Measurements from ENCODE around the gene SIRPG. TPM values are rescaled to one million over a fixed set of nuclear protein-coding genes. Genes with fewer than 3 reads are reported as not detected.

Gene SIRPG
- total and polyA plus RNA-seq, 10 of the 15 experiments (the other 5 are each of a cell fraction or from before 2014, with no cell fraction given): 1.1 to 13.0 (median 4.1) TPM

GRCh38 chr20:1632178-1632577, 25.4 kb downstream of the SIRPG start (continued):
- TF ChIP-seq USF1 (IDR thresholded peaks at IDR 0.05; ENCODE audit: borderline replicate concordance, extremely low read length, insufficient read depth, low read depth, low read length) (no peak), ZSCAN29 (IDR thresholded peaks at IDR 0.05) (no peak), RB1 (IDR thresholded peaks at IDR 0.05; ENCODE audit: borderline replicate concordance) (no peak), HDGF (IDR thresholded peaks at IDR 0.05) (no peak), STAT1 (conservative IDR thresholded peaks at IDR 0.05) (no peak), EZH2 (IDR thresholded peaks at IDR 0.05; ENCODE audit: borderline replicate concordance, control insufficient read depth, low read depth, low read length) (no peak), SUZ12 (IDR thresholded peaks at IDR 0.05; ENCODE audit: unreplicated experiment) (no peak), PAX8 (IDR thresholded peaks at IDR 0.05) (no peak), CREB1 (IDR thresholded peaks at IDR 0.05; ENCODE audit: low read depth) (no peak; the same call in 1 of the 2 replicates), SREBF1 (IDR thresholded peaks at IDR 0.05; ENCODE audit: low read length) (no peak), IKZF1 (conservative IDR thresholded peaks at IDR 0.05) (0 out of 2 replicates have a peak, but pooled peaks have one; percentile 17), FOS (IDR thresholded peaks at IDR 0.05; ENCODE audit: borderline replicate concordance, extremely low read depth, insufficient read length) (no peak), WRNIP1 (IDR thresholded peaks at IDR 0.05; ENCODE audit: borderline replicate concordance, low read depth, low read length) (no peak), NR2C1 (IDR thresholded peaks at IDR 0.05) (no peak), JUNB (IDR thresholded peaks at IDR 0.05) (peak; percentile 92), HCFC1 (IDR thresholded peaks at IDR 0.05; ENCODE audit: low read length) (no peak), PML (IDR thresholded peaks at IDR 0.05; ENCODE audit: low read length) (peak; percentile 26; the same call in 1 of the 2 replicates), TBL1XR1 (IDR thresholded peaks at IDR 0.05; ENCODE audit: low read depth, low read length) (no peak), POLR2AphosphoS5 (IDR thresholded peaks at IDR 0.05; ENCODE audit: low read length) (no peak), FOXK2 (IDR thresholded peaks at IDR 0.05) (no peak), ZNF384 (IDR thresholded peaks at IDR 0.05; ENCODE audit: borderline replicate concordance, low read depth, low read length) (no peak), CBFB (IDR thresholded peaks at IDR 0.05; ENCODE audit: low read depth) (0 out of 2 replicates have a peak, but pooled peaks have one; percentile 50), KAT2A (conservative IDR thresholded peaks at IDR 0.05; ENCODE audit: control insufficient read depth, low read depth, low read length) (no peak), TAF1 (IDR thresholded peaks at IDR 0.05; ENCODE audit: borderline replicate concordance, low read depth, low read length) (no peak), MXI1 (IDR thresholded peaks at IDR 0.05; ENCODE audit: low read depth, low read length) (no peak), BACH1 (IDR thresholded peaks at IDR 0.05; ENCODE audit: borderline replicate concordance) (no peak), SMARCA5 (IDR thresholded peaks at IDR 0.05) (no peak), ATF3 (IDR thresholded peaks at IDR 0.05; ENCODE audit: borderline replicate concordance, extremely low read depth, low read depth, low read length) (no peak), EP300 (IDR thresholded peaks at IDR 0.05; ENCODE audit: borderline replicate concordance in 1 of 2, control insufficient read depth in 1 of 2, low read depth in 2 of 2, low read length in 2 of 2) (no peak), SREBF2 (IDR thresholded peaks at IDR 0.05; ENCODE audit: low read length) (no peak)
- TF ChIP-seq, protein P1, sequence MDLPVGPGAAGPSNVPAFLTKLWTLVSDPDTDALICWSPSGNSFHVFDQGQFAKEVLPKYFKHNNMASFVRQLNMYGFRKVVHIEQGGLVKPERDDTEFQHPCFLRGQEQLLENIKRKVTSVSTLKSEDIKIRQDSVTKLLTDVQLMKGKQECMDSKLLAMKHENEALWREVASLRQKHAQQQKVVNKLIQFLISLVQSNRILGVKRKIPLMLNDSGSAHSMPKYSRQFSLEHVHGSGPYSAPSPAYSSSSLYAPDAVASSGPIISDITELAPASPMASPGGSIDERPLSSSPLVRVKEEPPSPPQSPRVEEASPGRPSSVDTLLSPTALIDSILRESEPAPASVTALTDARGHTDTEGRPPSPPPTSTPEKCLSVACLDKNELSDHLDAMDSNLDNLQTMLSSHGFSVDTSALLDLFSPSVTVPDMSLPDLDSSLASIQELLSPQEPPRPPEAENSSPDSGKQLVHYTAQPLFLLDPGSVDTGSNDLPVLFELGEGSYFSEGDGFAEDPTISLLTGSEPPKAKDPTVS (IDR thresholded peaks at IDR 0.05; ENCODE audit: low read depth, low read length): no peak

Data from GM12878 (cell line).